HG02884 (cell line): ENCODE measurements around the gene NCKAP5.

ENCODE experiments used
- ATAC-seq: cut with Tn5 transposase; IDR thresholded peaks from one replicate; pipeline ENCODE4 v1.9.1; 2021; ENCODE audit warnings: mild to moderate bottlenecking, moderate library complexity; ENCODE audit not compliant: unreplicated experiment

The NCKAP5 gene

DNA sequence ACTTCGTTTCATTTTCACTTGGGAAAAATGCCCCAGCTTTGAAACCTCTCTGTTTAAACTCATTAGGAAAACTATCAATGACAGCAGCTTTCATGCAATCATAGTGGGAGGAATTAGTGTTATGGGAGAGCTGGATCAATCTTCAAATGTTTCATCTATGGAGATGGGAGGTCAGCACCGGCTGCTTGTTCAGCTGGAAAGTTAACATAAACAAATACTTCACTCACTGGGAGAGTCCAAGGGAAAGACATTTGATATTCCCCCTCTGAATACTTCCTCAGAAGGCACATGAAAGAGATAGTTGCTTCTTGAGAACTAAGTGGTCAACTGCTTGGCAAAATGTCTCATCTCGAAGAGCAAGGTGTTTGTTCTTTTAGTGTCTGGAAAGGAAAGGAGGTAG, 905.5 kb downstream of the NCKAP5 start:
- ATAC-seq: no peak

DNA sequence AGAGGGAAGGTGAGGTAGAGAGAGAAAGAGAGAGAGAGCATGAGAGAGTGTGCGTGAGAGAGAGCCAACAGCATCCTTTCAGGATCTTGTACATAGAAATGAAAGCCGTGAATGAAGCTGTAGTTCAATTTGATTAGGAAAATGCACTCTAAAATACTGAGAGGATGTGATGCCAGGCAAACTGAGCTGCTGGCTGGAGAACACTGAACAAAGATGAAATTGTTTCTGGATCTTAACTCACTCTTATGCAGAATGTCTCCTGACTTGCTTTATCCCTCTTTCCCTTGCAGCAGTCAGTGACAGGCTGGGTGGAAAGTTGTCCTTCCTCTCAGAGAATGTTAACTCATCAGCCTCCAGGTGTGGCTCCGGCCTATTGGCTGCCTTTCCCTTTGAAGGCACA, 908.9 kb downstream of the NCKAP5 start:
- ATAC-seq: no peak

DNA sequence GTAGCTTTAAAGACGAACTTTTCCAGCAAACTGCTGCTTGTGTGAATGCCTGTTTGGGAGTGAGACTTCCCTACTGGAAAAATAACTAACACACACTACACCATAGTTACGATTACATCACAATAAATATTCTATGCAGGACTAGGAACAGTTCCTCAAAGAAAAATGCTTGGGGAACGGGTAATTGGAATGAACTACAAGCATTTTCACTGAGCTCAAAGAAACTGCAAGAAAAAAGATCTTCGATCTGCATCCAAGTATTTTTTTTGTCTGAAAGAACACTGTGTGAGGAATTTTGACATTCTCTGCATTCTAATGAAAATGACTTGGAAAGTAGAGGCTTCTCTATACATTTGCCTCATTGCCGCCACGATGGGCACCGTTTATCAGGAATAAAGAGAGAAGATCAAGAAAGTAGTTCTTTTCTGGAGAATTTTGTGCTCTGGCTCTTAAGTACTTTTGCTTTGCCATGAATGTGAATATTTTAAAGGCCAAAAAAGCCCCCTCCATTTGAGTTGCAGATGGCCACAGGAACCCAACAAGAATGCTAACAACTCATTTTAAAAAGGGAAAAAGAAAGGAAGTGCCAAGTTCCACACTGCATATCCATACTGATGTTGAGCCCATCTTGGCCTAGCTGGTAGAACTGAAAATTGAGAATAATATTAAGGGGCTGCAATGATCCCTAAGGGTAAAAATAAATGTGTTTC, 911.8 kb downstream of the NCKAP5 start:
- ATAC-seq: no peak

DNA sequence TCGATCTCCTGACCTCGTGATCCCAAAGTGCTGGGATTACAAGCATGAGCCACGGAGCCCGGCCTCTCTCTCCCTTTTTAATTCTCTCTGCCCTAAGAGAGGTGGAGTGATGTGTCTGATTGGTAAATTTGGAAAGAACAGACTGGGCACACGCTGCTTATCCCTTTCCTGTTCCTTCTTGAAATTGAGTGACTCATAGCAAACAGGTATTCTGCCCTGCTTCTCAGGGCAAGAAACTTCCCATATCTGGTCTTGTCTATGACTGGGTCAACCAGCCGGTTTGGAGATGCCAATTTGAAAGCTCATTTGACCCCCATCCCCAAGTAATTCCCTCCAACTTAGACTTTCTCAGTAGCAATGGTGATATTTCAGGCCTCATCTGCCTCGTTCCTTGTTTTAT, 913.3 kb downstream of the NCKAP5 start:
- no peak for ATAC-seq

DNA sequence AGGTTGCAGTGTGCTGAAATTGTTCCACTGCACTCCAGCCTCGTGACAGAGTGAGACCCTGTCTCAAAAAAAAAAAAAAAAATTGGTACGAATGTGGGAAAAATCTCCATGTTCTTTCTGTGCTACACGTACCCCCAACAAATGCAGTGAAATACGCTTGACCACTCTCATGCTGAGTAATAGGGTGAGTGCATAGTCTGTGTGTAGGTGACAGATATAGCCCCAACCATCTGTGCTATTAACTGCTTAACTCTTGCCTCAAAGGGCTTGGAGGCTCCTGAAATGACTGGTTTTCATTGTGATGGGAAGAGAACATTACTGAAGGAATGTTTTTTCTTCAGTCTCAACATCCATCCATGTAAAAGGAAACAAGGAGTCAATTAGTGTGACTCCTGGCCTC, 913.9 kb downstream of the NCKAP5 start:
- no peak for ATAC-seq

DNA sequence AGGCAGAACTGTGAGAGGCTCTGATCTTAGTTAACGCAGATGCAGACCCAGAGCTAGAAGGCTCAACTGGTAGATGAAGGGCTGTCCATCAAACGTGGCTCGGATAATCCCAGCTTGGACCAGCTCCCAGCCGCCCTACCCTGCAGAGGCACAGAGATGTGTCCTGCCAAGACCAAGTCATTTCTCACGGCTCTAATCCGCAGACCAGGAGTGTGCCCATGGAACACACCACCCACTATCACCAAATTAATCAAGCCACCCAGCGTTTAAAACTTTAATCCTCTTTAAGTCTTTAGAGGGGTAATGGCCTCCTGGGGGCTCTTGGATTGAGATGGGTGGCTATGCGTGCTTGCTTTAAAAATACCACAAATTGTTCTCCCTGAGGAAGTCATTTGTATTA, 915.8 kb downstream of the NCKAP5 start:
- no peak for ATAC-seq

DNA sequence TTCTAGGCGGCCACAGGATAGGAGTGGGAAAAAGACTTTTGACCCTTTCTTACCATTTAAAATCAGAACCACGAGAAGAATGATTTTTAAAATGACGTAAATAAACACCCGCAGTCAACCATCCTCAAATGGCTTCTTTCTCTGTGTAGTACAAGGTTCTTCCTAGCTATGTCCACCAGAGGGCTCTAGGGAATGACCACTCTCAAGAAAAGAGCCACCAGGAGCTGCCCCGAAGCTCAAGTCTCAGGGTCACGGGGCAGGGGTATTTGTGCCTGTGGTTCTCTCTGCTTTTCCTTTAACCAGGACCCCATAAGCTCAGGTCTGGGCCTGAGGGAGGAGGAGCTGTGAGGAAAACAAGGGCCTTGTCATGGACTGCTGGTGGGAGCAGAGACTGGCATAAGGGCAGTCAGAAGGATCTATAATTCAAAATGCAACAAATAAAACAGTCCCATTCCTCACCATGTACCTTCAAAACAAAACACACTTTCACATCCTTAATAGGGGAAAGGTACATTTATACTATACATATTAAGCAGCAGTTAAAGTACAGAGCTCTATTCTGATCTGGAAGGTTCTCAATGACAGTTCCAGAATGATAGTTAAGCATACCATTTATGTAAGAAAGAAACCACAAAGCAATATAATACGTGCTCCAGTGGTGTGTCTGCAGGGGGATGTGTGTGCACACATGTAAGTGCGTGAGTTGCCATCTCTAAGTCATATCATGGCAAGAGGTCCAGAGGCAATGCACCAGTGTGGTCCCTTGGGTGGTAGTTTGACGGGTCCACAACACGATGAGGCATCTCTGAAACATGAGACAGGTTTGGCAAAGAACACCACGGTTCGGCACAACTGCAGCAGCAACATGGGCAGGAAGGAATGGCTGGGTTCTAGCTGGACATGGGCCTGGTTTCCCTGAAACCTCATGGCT, 916.9 kb downstream of the NCKAP5 start:
- no peak for ATAC-seq

DNA sequence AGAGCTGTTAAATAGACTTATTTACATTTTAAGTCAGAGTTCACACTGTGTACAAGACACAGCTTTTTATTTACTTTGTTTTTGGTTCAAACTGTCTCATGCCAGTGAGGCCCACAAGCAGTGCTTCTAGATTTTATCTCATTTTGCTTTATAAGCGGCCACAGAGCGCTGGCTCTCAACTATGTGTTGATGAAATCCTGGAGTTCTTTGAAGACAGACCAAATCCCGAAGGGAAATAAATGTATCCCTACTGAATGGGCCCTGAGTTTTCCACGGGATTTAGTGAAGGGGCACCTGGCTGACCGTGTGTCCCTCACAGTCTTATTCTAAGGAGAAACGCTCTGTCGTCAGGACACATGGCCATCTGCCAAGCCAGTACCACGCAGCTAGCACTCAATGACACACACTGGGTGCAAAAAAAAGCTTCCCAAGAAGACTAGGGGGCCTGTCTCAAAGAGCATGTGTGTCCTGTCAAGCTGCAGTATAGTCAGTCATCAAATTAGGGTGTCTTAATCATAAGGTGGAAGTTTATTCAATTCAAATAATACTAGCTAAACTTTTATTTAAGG, 921.6 kb downstream of the NCKAP5 start:
- no peak for ATAC-seq

DNA sequence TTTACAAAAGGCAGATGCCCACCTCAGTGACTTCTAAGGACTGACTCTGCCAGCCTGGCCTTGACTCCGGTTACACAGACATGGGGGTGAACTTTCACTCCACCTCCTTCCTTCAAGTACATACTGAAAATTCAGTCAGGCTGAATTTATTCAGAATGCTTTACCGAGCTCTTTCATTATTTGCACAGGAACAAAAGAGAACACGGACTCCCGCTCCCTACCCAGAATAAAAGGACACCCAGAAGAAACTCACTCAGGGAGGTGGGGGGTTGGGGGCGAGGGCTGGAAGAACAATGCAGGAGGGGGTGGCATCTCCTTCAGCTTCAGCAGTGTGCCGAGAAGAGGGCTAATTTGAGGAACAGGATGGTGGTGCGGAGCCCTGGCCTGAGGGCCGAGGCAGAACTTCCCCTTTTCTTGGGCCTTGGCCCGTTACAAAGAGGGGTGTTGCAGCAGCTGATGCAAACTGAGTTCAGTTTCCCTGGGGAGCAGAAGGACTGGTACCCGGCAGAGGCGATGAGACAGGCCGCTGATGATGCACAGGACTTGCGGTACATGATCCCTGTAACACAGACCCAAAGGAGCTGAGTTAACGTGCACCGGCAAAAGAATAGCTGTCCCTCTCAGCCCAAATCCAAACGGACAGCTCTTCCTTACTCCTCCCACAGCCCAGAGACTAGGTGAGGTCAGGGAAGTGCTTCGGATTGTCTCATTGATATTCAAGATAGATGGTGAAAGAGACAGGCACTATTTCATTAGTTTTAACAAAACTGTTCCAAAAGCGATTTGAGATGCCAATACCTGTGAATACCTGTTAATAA, 922.3 kb downstream of the NCKAP5 start:
- ATAC-seq: no peak

DNA sequence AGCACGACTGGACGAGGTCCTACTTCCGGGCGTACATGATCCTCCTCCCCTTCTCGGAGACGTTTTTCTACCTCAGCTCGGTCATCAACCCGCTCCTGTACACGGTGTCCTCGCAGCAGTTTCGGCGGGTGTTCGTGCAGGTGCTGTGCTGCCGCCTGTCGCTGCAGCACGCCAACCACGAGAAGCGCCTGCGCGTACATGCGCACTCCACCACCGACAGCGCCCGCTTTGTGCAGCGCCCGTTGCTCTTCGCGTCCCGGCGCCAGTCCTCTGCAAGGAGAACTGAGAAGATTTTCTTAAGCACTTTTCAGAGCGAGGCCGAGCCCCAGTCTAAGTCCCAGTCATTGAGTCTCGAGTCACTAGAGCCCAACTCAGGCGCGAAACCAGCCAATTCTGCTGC, 923.1 kb downstream of the NCKAP5 start:
- no peak for ATAC-seq

DNA sequence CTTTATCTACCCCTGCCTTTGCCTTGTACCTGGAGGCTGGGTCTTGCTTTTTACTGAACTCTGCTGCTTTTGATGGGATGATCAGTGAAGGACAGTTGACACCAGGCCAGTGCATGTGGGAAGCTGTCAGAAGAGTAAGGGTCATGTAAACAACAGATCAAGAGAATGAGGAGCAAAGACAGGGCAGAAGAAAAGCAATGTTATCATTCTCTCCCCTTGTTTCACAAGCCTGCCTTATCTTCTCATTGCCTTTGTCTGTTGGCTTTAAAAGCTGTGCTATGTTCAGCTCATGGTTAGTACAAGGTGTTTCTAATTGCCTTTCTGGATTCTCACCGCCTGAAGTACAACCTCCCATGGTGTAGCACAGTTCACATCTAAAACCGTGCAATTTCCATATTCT, 925.8 kb downstream of the NCKAP5 start:
- no peak for ATAC-seq

DNA sequence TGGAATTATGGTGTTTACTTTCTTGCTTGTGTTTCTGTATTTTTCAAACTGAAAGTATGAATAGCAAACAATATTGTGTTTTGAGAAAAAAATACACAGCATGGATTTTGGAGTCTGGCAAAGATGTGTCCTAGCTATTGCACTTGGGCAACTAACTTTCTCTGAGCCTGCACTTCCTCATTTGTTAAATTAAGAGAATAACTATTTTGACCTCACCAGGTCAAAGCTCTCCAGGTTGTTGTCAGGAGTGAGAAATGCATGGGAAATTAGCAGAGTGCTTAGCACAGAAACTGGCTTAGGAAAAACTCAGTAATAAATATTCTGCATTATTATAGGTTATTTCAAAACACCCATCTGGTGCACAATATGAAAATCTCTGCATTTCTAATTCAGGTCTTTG, 926.4 kb downstream of the NCKAP5 start:
- no peak for ATAC-seq

DNA sequence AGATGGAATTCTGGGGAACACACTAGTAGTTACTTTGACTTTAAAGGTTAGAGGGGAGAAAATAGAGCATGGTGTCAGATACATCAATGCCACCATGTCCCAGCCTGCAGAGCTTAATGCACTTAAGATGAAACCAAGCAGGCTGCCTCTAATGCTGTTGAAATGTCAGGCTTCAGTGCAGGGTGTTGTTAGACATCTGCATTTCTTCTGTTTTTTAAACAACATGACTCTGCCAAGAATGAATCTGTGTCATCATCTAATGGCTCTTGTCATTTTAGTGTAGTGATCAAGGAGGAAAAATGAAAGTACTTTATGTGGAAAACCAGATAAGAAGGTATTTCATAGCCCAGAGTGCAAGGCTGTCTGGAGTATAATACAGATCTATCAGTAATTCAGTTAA, 928.1 kb downstream of the NCKAP5 start:
- ATAC-seq: no peak

DNA sequence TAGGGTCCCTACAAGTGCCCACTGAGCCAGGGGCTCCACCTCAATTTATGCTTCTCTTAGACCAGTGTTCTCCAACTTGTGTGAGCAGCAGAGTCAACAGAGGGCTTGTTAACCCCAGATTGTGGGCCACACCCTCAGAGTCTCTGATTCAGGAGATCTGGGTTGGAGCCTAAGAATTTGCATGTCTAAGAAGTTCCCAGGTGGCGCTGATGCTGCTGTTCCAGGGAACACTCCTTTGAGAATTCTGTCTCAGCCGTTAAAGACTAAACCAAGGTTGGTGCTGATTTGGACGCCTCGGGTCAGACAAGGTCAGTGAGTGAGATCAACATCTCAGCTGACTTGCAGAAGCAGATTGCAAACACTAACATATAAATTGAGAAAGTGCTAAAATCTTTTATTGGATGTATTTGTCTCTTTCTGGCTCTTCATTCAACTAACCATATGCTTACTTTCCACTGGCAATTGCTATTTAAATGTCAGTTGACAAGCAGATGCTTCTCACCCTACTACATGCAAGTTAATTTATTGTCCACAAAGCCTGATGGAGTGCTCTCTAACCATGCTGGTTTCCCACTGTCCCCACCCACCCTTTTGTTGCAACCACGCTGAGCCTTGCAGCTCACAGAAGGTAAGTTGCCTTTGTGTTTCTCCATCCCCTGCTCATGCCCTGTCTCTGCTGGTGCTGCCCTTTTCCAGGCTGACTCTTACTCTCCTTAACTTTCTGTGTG, 929.8 kb downstream of the NCKAP5 start:
- ATAC-seq: no peak

DNA sequence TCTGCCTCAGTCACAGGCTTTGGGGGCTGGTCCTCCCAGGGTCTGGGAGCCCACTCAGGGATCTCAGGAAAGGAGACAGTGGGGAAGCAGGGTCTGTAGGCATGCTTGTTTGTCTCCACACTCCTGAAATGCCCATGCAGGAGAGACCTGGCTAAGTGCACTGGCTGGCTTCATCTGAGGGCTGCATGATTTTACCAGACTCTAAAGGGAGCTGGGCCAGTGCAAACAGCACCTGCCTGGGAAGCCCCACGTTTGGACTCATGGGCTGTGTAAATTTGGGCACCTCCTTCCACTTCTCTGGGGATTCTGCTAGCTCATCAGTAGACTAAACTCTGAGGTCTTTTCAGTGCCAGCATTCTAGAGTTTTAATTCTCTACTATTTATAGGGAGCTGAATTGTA, 931.9 kb downstream of the NCKAP5 start:
- no peak for ATAC-seq

DNA sequence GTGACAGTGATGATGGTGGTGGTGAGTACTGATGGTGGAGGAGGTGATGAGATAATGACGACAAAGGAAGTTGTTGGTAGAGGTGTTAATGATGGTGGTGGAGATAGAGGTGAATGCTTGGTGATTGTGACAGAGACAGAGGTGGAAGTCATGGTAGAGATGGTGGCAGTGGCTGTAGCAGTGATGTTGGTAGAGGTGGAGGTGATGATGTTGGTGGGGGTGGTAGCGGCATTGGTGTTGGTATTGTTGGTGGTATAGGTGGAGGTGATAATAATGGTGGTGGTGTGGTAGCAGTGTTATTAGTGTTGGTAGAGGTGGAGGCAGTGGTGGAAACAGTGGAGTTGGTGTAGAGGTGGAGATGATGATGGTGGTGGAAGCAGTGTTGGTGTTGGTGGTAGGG, 934.6 kb downstream of the NCKAP5 start:
- ATAC-seq: no peak

DNA sequence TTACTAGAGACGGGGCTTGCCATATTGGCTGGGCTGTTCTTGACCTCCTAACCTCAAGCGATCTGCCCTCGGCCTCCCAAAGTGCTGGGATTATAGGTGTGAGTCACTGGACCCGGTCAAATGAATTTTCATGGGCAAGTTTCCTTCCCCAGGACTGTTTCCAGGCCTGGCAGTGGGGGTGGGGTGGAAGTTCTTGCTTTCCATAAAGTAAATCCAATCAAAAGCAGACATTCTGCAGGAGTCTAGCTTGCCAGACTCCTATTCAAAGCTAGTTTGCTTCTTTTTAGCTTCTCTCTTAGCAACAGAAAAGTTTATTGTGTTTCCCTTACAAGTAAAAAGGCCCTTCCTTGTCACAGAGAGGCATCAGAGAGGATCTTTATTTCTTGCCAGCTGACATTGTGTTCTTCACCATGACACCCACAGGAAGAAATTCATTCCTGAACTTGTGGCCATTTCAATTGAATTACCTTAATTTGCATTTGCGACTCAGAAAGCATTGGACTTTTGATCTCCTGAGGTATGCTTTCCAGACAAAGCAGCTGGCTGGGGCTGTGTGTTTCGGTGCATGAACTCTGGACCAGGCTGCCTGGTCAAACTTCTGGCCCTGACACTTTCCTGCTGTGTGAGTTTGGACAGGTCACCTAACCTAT, 936.1 kb downstream of the NCKAP5 start:
- no peak for ATAC-seq

DNA sequence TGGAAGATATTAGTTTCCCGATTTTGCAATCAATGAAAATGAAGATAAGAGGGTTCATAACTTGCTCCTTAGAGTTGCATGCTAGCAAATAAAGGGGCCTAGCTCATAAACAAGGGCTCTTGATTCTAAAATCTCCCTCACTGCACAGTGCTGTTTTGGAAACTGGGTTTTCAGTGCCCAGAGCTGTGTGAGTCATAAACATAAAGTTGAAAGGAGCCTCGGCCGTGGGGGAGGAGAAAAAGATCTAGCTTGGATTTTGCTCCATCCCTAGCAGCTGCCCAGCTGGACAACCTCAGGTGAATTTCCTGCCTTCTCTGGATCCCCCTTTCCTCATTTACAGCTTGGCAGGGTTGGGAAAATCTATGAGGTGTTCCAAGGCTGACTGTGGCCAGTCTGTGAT, 940.7 kb downstream of the NCKAP5 start:
- no peak for ATAC-seq

DNA sequence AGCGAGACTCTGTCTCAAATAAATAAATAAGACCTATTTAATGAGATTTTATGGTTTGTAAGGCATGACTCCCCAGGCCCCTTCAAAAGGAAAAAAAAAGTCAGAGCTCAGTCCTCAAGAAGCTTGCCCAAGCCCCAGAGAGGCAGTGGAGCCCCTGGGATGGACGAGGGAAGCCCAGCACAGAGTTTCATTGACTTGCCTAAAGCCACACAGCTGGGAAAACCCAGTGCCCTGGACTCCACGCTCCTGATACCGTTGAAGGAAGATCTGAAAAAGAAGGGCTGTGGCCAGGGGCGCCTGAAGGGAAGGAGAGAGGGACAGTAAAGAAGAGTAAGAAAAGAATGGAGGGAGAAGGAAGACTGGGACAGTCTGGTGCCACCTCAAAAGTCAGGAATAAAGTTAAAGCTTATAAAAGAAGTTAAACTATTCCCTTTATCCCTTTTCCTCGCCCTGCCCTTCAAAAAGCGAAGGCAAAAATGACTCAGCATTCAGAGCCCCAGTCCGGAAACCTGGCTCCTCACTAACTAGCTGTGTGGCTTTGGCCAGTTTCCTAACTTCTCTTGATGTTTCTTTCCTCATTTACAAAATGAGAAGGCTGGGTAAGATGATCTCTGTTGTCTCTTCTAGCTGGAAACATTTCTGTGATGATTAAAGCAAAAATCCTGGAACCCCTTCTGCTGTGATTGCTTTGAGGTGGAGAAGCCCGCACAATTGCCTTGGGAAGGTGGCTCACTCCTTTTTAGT, 945.0 kb downstream of the NCKAP5 start:
- no peak for ATAC-seq
